ENCODE data around the gene C1orf87.
A peak's percentile ranks its signal among the peaks of the same experiment; 100 is the strongest.
"Not testable (repeated sequence)": the region's sequence is repeated elsewhere in the genome, so short reads cannot be mapped to it uniquely, and the experiment has no call there.

The C1orf87 gene

GRCh38 chr1:59997479-59998115 is 76.0 kb downstream of the C1orf87 start:
- DNase-seq, result no peak

DNA sequence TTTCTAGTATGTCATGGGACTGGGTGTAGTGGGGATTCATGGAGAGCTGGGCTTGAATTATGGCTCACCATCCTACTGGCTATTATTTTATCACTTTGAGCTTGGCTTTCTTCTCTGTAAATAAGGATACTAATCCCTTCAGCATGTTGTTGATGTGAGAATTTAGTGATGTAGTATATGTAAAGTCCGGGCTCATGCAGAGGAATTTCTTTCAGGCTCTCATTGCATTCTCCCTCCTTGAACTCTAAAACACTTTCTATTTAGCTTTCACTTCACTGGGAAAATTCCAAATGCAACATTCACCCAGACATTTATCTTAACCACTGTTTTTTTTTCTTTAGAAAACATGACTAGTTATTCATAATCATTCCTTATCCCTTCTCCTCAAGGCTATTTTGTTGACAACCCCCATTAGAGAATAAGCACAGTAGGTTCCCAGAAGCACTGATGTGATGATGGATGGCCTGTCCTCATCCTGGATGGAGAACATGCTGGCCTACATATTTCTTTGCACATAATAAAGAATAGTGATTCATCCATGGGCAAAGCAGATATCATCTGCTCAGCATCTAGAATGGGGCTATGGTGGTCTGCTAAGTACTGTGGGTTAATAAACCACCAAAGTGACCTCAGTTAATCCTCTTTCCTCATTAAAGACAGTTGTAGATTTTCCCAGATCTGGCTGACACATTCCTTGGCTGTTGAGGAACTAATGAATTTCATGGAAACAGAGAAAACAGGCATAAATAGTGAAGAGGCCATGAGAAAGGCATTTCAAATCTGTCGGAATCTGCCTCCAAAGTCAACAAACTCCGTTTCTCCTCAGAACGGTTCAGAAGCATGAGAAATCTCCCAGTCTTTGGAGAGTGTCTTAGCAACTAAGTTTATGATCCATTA is 79.0 kb downstream of the C1orf87 start:
- no peak for DNase-seq

DNA sequence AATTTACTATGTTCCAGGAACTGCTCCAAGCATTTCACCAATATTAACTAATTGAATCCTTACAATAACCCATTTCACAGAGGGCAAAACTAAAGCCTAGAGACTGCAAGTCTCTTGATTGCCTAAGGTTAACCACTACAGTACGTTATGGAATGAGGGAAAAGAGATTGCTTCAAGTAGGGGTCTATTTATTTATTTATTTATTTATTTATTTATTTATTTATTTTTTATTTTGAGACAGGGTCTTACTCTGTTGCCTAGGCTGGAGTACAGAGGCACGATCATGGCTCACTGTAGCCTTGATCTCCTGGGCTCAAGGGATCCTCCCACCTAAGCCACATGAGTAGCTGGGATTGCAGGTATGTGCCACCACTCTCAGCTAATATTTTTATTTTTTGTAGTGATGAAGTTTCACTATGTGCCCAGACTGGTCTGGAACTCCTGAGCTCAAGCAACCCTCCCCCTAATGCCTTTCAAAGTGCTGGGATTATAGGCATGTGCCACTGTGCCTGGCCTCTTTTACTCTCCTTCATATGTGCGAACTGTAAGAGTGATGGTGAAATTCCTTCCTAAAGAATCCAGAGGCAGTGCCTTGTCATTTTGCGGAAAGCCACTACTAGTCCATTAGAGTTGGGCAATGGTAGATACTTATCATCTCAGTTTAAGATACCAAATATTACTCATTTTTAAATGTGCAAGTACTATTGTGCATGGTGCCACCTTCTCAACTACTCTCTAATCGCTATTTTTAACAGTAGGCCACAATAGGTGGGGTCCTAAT is 81.3 kb downstream of the C1orf87 start:
- DNase-seq, result no peak

DNA sequence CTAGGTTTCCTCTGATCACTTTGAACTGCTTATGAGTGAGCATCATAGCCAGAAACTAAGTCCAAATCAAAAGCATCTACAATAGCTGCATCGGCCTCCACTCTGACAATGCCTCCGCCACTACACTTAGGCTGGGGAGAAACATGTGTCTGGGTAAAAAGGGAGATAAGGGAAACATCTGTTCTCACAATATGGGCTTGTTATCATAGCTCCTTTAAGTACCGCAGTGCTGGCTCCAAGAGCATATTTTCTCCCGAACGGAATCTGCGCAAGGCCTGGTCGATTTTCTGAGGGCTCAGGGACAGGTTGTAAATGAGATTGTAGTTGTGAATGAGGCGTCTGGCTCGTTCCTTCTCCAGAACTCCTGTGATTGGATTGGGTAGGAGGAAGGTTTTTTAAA is 83.1 kb downstream of the C1orf87 start:
- no peak for DNase-seq

DNA sequence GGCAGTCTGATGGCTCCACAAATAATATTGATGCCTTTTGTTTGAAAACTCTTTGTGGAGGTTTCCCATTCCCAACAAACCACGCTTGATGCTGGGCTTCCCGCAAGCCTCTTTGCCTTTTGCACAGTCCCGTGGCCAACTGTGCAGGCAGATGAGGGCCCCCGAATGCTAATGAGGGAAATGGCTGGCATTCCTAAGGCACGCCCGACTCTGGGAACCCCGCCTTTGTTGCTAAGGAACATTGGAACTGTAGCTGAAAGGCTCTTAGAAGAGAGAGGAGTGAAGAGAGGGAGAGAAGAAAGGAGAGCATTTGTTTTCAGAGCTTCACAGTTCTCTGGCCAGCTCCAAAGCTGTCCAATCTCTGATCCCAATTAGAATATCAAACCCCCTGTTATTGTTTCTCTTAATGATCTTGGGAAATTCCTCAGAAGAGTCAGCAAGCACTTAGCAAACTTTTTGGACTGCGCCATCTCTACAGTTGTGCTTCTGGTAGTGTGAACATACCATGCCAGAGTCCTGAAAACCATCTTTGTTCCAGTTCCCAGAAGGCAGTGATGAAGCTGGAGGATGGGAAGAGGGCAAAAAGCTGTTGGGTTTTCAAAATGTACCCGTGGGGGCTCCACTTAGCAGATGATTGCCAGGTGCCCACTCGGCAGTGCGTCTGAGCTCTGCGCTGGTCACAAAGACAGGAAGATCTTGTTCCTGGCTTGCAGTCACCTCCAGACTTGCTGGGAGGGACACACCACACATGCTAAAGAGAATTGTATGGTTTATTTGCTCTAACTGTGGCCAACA is 86.9 kb downstream of the C1orf87 start:
- DNase-seq, result peak in 54 of 58 donors; percentile 8 to 97 (median 64)

GRCh38 chr1:59985911-59986515 is 87.6 kb downstream of the C1orf87 start:
- DNase-seq, result peak in 1 of 58 donors; percentile 31

DNA sequence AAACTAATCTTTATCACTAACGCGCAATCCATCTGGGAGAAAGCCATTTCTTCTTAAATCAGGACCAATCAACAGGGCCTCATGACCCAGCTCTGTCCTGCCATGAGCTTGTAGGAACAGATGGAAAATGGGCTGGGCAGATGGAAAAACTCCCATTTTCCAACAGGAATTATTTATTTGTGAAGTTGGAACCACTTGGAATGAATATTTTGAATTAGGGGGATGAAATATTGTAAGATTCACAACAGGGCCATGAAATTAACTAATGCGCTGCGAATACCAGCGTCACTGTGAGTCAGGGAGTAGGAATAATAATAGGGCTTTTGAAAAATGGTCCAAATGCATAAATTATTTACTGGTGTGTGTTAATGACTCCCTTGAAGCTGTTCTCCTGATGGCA is 93.9 kb downstream of the C1orf87 start:
- no peak for DNase-seq

GRCh38 chr1:59978511-59978910 is 95.1 kb downstream of the C1orf87 start:
- DNase-seq, result no peak

GRCh38 chr1:59978026-59978425 is 95.5 kb downstream of the C1orf87 start:
- no peak for DNase-seq

DNA sequence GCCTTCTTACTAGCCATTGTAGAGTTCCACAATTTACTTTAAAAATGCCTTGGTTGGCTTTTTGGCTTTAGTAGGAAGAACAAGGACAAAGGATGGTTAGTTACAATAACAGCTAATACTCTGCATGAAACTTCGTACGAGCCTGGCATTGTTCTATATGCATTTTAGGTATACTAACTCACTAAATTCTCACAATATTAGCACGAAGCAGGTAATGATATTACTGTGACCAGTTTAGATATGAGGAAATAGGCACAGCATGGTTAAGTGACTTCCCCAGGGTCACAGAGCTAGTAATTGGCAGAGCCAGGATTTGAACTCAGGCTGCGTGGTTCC is 96.5 kb downstream of the C1orf87 start:
- DNase-seq, result no peak

DNA sequence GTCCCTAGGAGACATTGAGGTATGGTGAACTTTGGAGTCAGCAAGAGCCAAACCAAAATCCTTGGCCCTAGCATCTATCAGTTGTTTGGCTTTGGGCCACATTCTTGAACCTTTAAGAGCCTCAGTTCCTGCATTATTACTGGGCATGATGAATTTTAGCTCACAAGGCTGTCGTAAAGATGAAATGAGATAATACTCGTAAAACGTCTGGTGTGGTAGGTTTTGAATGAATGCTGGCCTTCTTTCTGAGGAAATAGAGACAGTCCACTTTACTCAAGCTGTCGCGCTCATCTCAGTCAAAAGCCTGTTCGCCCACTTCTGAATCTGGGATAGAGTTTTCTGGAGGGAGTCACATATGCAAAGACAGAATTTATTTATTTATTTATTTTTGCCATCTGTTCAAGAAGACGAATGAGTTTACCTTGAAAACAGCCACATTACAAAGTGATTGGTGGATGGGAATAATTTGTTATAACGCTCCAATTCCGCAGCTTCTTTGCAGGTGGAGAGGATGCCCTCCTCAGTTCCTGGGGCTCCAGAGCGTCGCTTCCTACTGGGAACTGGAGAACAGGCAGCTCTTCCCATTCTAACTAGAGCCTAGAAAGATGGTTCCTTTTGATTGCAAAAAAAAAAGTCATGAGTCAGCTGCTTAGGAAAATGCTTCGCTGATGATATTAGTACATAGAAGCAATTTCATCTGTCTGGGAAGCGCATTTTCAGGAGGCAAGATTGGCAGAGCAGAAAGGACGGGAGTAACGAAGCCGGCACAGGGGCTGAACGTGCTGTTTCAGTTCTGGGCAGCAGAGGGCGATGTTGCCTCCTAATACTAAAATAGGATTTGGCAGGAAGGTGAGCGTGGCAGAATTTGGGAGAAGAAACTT is 97.1 kb downstream of the C1orf87 start:
- DNase-seq, result peak in 52 of 58 donors; percentile 8 to 87 (median 46)

DNA sequence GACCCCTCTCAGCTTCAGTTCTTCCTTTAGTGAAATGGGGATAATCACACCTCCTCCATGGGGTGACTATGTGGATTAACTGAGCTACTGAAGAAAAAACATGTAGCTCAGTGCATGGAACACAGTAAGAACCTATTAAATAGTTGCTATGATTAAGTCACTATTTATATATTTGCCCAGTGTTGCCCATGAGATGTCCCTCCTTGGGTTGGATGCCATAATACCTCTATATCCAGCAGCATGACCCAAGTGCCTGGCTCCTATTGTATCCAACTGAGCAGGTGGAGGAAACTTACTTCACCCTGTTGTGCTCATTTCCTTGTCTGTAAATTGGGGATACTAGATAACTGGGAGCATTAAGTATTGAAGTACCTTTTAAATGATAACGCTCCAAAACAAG is 99.9 kb downstream of the C1orf87 start:
- no peak for DNase-seq

DNA sequence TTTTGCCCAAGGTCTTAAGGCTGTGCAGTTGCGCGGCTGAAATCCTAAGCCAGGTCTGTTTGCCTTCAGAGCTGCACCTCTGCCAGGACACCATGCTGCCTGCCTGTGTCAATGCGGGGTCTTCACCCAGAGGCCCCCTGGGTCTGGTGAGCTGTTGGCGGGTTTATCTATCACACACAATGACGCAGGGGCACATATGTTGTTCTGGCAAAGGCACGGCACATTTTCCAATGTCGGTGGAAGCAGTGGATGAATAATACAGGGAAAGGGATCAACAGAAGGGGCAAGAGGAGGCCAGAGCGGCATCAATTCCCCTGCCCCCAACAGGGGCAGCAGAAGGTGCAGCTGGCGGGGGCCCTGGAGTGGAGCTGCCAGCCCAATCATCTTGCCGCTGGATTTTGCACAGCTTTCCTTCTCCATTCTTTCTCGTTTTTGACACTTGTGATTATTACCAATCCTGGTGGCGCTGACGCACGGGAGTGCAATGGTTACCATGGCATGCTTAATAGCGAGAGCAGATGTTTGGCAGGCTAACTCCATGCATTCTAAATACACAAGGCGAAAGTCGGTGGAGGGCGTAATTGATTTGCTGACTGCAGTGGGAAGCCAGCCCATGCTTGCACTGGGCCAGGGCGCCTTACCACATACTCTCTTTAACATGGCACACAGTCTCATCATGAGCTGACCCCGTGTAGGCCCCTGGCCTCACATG is 101.2 kb downstream of the C1orf87 start:
- DNase-seq, result peak in 25 of 58 donors; percentile 4 to 45 (median 13)

DNA sequence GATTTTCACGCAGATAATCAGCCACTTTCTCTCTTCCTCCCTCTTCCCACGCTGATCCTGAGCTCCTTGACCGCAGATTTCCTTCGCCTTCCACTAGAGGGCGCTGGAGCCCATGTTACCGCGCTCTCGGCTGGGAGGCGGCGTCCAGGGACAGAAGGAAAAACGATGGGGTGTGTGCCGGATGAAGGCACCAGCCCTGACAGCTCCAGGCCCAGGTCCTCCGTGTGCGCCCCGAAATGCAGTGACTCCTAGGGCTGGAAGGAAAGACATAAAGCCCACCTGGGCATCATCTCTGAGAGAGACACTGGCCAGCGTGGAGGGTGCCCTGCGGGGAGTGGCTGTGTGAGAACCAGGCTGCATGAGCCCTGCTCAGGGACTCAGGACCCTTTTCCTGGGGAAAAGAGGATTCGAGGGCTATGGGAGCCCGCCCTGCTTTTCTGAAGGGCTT is 102.1 kb downstream of the C1orf87 start:
- peak in 55 of 58 donors; percentile 25 to 80 (median 64) for DNase-seq

- DNase-seq, result not testable (repeated sequence)
These were observed 103.9 kb downstream of the C1orf87 start for GRCh38 chr1:59969542-59970175.

DNA sequence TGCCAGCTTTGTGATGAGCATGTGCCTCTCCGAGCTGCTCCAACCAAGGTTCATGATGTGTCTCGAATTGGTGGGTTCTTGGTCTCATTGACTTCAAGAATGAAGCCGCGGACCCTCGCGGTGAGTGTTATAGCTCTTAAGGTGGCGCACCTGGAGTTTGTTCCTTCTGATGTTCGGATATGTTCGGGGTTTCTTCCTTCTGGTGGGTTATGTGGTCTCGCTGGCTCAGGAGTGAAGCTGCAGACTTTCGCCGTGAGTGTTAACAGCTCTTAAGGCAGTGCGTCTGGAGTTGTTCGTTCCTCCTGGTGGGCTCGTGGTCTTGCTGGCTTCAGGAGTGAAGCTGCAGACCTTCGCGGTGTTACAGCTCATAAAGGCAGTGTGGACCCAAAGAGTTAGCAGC is 104.8 kb downstream of the C1orf87 start:
- DNase-seq, result not testable (repeated sequence)

DNA sequence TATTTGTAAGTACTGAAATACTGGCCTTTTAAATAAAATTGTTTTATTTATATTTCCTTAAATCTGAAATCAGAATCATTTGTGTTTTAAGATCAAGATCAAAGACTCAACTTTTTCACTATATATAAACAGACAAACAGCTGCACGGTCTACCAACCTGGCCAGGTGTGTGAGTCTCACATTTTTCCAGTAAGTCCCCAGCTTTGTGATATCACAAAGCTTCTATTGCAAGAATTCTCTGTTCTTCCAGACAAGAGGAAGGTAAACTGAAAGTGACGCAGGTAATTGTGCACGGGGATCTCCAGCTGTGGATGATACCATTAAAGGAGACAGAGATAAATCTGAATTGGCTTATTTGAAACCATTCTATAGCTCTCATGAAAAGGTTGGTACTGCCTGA is 105.8 kb downstream of the C1orf87 start:
- no peak for DNase-seq

DNA sequence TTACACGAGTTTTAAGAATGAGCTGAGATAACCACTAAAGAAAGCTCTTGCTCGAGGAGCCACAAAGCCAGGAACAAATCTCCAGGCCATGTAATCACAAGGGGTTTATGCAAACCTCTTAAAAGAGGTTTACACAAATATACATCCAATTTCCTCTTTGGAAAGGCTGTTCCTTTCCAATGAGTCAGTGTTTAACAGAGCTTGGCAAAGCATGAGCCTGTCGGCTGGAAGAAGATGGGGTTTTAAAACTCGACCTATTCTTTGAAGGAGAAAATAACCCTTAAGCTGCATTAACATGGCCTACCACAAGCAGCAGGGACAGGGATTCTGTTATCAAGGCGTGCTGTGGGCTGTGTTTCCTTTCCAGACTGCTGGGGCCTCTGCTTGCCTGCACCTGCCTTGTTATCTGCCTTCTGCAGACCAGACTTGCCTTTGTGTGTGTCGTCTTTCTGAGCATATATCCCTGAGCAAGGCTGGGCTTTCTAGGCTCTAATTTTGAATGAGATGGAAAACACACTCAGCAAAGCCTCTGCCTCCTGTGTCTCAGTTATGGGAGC is 106.4 kb downstream of the C1orf87 start:
- DNase-seq, result peak in 4 of 58 donors; percentile 3 to 21 (median 14)

Data from anterior cingulate cortex (tissue), 58 donors.